ENCODE data around the gene PLOD1.
A peak's percentile ranks its signal among the peaks of the same experiment; 100 is the strongest.

Gene PLOD1

DNA sequence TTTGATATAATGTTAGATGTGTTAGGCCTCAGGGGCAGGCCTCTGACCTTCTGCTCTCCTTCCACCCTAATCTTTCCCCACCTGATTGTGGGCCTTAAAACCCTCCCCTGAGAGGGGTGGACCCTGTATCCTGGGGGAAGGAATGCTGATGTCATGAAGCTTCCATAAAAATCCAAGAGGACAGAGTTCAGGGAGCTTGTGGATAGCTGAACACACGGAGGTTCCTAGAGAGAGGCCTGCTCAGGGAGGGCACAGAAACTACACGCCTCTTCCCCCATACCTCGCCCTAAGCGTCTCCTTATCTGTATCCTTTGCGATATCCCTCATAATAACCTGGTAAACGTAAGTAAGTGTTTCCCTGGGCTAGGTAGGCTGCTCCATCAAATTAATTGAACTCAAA lies 50.1 kb downstream of the PLOD1 start:
- H3K4me3 ChIP-seq (replicated peaks; ENCODE audit: low read depth, low read length), result no peak overlapping the region
- DNase-seq (ENCODE audit: low read depth), result no peak
- TF ChIP-seq, protein P1, sequence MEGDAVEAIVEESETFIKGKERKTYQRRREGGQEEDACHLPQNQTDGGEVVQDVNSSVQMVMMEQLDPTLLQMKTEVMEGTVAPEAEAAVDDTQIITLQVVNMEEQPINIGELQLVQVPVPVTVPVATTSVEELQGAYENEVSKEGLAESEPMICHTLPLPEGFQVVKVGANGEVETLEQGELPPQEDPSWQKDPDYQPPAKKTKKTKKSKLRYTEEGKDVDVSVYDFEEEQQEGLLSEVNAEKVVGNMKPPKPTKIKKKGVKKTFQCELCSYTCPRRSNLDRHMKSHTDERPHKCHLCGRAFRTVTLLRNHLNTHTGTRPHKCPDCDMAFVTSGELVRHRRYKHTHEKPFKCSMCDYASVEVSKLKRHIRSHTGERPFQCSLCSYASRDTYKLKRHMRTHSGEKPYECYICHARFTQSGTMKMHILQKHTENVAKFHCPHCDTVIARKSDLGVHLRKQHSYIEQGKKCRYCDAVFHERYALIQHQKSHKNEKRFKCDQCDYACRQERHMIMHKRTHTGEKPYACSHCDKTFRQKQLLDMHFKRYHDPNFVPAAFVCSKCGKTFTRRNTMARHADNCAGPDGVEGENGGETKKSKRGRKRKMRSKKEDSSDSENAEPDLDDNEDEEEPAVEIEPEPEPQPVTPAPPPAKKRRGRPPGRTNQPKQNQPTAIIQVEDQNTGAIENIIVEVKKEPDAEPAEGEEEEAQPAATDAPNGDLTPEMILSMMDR (IDR thresholded peaks at IDR 0.05; ENCODE audit: low read length, missing control alignments), result no peak

DNA sequence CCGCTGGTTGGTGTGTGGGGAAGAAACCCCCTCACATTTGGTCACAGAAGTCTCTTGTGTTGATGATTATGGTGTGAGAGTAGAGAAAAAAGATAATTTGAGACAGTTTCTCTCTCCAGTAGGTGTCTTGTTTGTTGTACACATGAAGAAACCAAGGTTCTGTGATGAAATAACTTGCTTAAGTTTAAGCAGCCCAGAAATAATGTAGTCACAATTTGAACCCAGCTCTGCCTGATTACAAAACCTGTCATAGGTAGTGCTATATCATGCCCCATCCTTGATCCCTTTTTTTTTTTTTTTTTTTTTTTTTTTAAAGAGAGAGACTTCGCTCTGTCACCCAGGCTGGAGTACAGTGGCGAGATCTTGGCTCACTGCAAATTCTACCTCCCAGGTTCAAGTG lies 50.7 kb downstream of the PLOD1 start:
- no peak overlapping the region for H3K4me3 ChIP-seq (replicated peaks; ENCODE audit: low read depth, low read length)
- TF ChIP-seq, protein P1 (IDR thresholded peaks at IDR 0.05; ENCODE audit: low read length, missing control alignments), result no peak
- no peak for DNase-seq (ENCODE audit: low read depth)

DNA sequence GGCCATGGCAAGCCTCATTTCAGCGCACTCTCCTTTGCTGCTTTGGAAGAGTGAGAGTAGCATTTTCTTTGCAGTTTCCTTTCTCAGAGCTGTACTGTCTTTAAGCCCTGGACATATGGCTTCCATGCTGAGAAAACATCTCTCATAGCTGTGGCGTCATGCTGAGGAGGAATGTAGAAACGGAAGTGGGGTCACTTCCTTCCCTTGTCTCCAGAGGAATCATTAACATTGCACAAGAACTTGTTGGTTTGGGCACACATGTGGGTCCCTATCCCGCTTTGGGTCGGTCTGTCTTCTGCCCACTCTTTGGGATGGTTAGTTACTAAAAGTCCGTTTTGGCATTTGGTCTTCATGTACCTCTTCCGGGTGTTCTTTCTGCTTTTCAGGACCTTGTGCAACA lies 51.3 kb downstream of the PLOD1 start:
- H3K4me3 ChIP-seq (replicated peaks; ENCODE audit: low read depth, low read length), result no peak overlapping the region
- peak; percentile 86 for DNase-seq (ENCODE audit: low read depth)
- TF ChIP-seq, protein P1 (IDR thresholded peaks at IDR 0.05; ENCODE audit: low read length, missing control alignments), result no peak

DNA sequence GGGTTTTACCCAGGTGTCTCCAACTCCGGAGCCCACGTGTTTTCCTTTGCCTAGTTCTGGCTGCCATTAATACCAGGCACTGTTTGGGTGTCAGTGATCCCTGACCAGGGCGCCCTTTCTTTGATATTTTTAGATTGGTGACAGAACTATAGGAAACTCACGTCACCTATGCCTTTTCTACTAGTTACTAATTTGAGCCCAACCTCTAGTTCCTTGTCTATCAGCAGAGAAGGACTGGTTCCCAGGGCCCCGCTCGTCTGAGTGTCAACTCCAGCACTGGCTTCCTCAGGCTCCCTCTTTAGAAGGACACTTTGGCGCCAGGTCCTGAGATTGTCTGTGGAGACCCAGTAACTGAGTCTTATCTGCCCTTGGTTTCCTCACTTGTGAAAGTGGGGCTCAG lies 55.2 kb downstream of the PLOD1 start:
- TF ChIP-seq, protein P1 (IDR thresholded peaks at IDR 0.05; ENCODE audit: low read length, missing control alignments), result no peak
- no peak for DNase-seq (ENCODE audit: low read depth)

DNA sequence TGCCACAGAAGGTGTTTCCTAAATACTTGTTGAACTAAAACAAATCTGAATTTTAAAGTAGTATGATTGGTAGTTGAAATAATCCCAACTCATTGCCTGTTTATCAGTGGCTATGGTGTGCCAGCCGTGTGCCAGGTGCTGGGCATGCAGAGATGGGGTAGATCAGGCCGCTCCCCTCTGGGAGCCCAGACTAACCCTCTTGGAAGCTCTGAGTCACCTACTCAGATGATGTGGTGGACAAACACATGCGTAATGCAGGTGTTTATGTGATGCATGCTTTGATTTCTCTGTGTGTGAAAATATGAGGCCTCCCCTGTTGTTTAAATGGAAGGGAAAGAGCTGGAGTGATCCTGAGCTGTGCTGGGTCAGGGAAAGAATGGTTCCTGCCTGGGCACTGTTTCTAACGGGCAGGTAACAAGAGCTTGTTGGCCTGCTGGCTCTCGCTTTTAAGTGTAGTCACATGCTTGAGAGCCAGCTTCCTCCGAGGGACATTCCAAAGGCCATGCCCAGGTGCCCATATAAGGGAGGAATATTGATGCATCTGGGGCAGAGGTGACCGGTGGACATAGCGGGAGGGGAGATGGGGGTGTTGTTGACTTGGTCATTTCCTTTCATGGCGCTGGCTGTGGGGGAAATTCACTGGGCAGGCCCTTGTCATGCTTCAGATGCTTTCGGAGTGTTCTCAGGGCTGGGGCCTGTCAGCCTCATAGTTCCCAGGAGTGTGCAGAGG lies 56.0 kb downstream of the PLOD1 start:
- TF ChIP-seq, protein P1 (IDR thresholded peaks at IDR 0.05; ENCODE audit: low read length, missing control alignments), result no peak
- DNase-seq (ENCODE audit: low read depth), result no peak
- no peak overlapping the region for H3K4me3 ChIP-seq (replicated peaks; ENCODE audit: low read depth, low read length)

More for the DNA sequence above, 55.2 kb downstream of the PLOD1 start:
- no peak overlapping the region for H3K4me3 ChIP-seq (replicated peaks; ENCODE audit: low read depth, low read length)

DNA sequence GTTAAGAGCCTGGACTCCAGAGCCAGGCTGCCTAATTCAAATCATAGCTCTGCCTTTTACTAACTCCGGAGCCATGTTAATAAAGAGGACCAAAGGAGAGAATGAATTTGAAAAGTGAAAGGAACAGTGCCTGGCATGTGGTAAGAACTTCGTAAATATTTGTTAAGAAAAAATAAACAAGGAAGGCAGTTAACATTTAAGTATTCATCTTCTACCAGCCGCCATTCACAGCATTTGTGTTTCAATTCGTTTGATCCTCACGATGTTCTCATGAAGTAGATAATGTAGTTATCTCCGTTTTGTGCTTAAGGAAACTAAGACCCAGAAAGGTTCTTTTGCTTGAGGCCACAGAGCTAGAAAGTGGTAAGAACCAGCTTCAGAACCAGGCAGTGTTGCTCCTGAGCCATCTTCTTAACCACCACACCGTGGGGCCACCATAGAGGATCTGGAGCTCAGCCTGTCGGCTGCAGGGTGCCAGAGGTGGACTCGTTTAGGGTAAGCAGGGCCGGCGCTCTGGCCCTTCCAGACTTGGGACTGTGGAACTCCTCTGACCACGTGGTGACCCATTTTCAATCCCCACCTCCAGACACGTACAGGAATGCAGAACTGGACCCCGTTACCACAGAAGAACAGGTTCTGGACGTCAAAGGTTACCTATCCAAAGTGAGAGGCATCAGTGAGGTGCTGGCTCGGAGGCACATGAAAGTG lies 57.6 kb downstream of the PLOD1 start:
- TF ChIP-seq, protein P1 (IDR thresholded peaks at IDR 0.05; ENCODE audit: low read length, missing control alignments), result no peak
- DNase-seq (ENCODE audit: low read depth), result no peak
- H3K4me3 ChIP-seq (replicated peaks; ENCODE audit: low read depth, low read length), result no peak overlapping the region
